ENCODE measurements around the gene MAB21L4.

MAB21L4 gene

GRCh38 chr2:240875228-240876034 lies 20.5 kb downstream of the MAB21L4 start:
- no peak for DNase-seq

- no peak for DNase-seq
These were observed 21.2 kb downstream of the MAB21L4 start for GRCh38 chr2:240874715-240875227.

GRCh38 chr2:240873805-240874714 lies 21.9 kb downstream of the MAB21L4 start:
- no peak for DNase-seq

- no peak for DNase-seq
These were observed 22.7 kb downstream of the MAB21L4 start for GRCh38 chr2:240873098-240873788.

- no peak for DNase-seq
These were observed 23.4 kb downstream of the MAB21L4 start for GRCh38 chr2:240872317-240873097.

GRCh38 chr2:240871071-240871958 lies 24.6 kb downstream of the MAB21L4 start:
- DNase-seq: no peak

GRCh38 chr2:240869956-240870875 lies 25.7 kb downstream of the MAB21L4 start:
- DNase-seq: no peak

- no peak for DNase-seq
These were observed 26.6 kb downstream of the MAB21L4 start for GRCh38 chr2:240869109-240869955.

- no peak for DNase-seq
These were observed 27.5 kb downstream of the MAB21L4 start, which contains the start of gene AGXT for GRCh38 chr2:240868286-240869108. AGXT (plus strand) TSS chr2:240868824; CDS start chr2:240868866, 42 bp downstream.

- DNase-seq: no peak
These were observed 30.6 kb downstream of the MAB21L4 start for GRCh38 chr2:240865391-240865790.

- DNase-seq: no peak
These were observed 31.5 kb downstream of the MAB21L4 start for GRCh38 chr2:240864475-240864874.

- no peak for DNase-seq
These were observed 34.4 kb downstream of the MAB21L4 start for GRCh38 chr2:240861547-240861946.

GRCh38 chr2:240858871-240859270 lies 37.1 kb downstream of the MAB21L4 start:
- DNase-seq: no peak

GRCh38 chr2:240858321-240858720 lies 37.6 kb downstream of the MAB21L4 start:
- DNase-seq: no peak

- DNase-seq: no peak
These were observed 38.6 kb downstream of the MAB21L4 start for GRCh38 chr2:240857039-240858008.

- no peak for DNase-seq
These were observed 39.6 kb downstream of the MAB21L4 start for GRCh38 chr2:240856151-240856980.
